Lower lobe of right lung (tissue), 2 donors: ENCODE measurements around the gene SLC30A4. TPM values are rescaled to one million over a fixed set of nuclear protein-coding genes. Genes with fewer than 3 reads are reported as not detected.

ENCODE experiments used
- ATAC-seq, 2 donors: fragments of 200-7000 bp; cut with Tn5 transposase; one replicate each; pipeline ENCODE4 v1.9.1; 2020 to 2022; ENCODE audit warnings: mild to moderate bottlenecking in 2 of 2, moderate library complexity in 2 of 2
- DNase-seq: peaks from one replicate; pipeline ENCODE4 v3.0.0-alpha.2; 2020
- H3K27ac ChIP-seq: fragments of 200-600 bp; one replicate; pipeline ENCODE4 v1.8.0; 2022
- H3K27me3 ChIP-seq: fragments of 200-600 bp; one replicate; pipeline ENCODE4 v1.8.0; 2022; ENCODE audit warnings: low read depth
- H3K36me3 ChIP-seq: fragments of 200-600 bp; one replicate; pipeline ENCODE4 v1.8.0; 2022; ENCODE audit warnings: mild to moderate bottlenecking
- H3K4me1 ChIP-seq: fragments of 200-600 bp; one replicate; pipeline ENCODE4 v1.8.0; 2022
- H3K4me3 ChIP-seq: fragments of 200-600 bp; one replicate; pipeline ENCODE4 v1.8.0; 2022; ENCODE audit warnings: mild to moderate bottlenecking
- H3K9me3 ChIP-seq: fragments of 200-600 bp; one replicate; pipeline ENCODE4 v1.8.0; 2022
- CTCF ChIP-seq: fragments of 200-600 bp; IDR thresholded peaks from one replicate; pipeline ENCODE4 v1.8.0; 2022; ENCODE audit warnings: antibody characterized with exemption, mild to moderate bottlenecking
- intact Hi-C: fragments of 100-400 bp; cut with DNase I; formaldehyde crosslinking; loops from one replicate; pipeline ENCODE4 v1.11.0; 2022
- total RNA-seq: library from RNA; stranded (reverse); fragmentation: NEBNext Ultra II Directional; extraction: Animal tissue kit (Norgen Biotek cat#: 25700); gene quantifications from one replicate; pipeline ENCODE4 v1.2.1, GENCODE V29; 2021
- donor health status: DM: no; HTN: yes; CAD: no; lungs with severe emphysema.

Gene SLC30A4
- total RNA-seq, 1 donor from 2014 or later = 4.8 TPM

- Histone ChIP-seq H3K4me1 (no peaks in the 10 kb centered on the region), H3K9me3 (no peaks in the 10 kb centered on the region), H3K27me3 (no peaks in the 10 kb centered on the region), H3K4me3 (no peak overlapping the region), H3K36me3 (peaks cover 22% of the 10 kb centered on the region), H3K27ac (no peak overlapping the region)
- intact Hi-C loops = no loop called here
- no peak for TF ChIP-seq CTCF
- no peak for DNase-seq
- ATAC-seq = no peak
Measured at GRCh38 chr15:45489690-45490238, 32.8 kb downstream of the SLC30A4 start.

- DNase-seq = no peak
- no peak for ATAC-seq
- intact Hi-C loops = no loop called here
- TF ChIP-seq CTCF = no peak
- Histone ChIP-seq H3K4me3 (no peak overlapping the region), H3K4me1 (no peaks in the 10 kb centered on the region), H3K27ac (no peak overlapping the region), H3K27me3 (no peaks in the 10 kb centered on the region), H3K36me3 (peaks cover 26% of the 10 kb centered on the region), H3K9me3 (no peaks in the 10 kb centered on the region)
Measured at GRCh38 chr15:45486317-45486716, 36.2 kb downstream of the SLC30A4 start.

- Histone ChIP-seq H3K27ac (no peak overlapping the region), H3K36me3 (peaks cover 19% of the 10 kb centered on the region), H3K4me3 (no peak overlapping the region), H3K4me1 (no peaks in the 10 kb centered on the region), H3K9me3 (no peaks in the 10 kb centered on the region), H3K27me3 (no peaks in the 10 kb centered on the region)
- TF ChIP-seq CTCF = no peak
- ATAC-seq (no peak), DNase-seq (no peak)
- intact Hi-C loops = no loop called here
Measured at GRCh38 chr15:45481135-45481534, 41.4 kb downstream of the SLC30A4 start.

- no peaks in the 10 kb centered on the region for H3K4me1 ChIP-seq
- H3K27me3 ChIP-seq = no peaks in the 10 kb centered on the region
- DNase-seq (no peak), ATAC-seq (no peak)
- TF ChIP-seq CTCF = no peak
- no peaks in the 10 kb centered on the region for H3K9me3 ChIP-seq
- H3K27ac ChIP-seq = no peak overlapping the region
- intact Hi-C loops = no loop called here
- H3K4me3 ChIP-seq = no peak overlapping the region
- H3K36me3 ChIP-seq = peaks cover 9% of the 10 kb centered on the region
Measured at GRCh38 chr15:45476410-45476809, 46.1 kb downstream of the SLC30A4 start.

GRCh38 chr15:45474799-45475198, 47.8 kb downstream of the SLC30A4 start:
- H3K9me3 ChIP-seq = no peaks in the 10 kb centered on the region
- H3K27ac ChIP-seq = no peak overlapping the region
- H3K4me3 ChIP-seq = no peak overlapping the region
- TF ChIP-seq CTCF = no peak
- H3K36me3 ChIP-seq = no peaks in the 10 kb centered on the region
- no peaks in the 10 kb centered on the region for H3K4me1 ChIP-seq
- ATAC-seq = no peak
- no peaks in the 10 kb centered on the region for H3K27me3 ChIP-seq
- intact Hi-C loops = no loop called here
- no peak for DNase-seq

GRCh38 chr15:45473068-45473467, 49.5 kb downstream of the SLC30A4 start:
- no peak for ATAC-seq
- DNase-seq = no peak
- intact Hi-C loops = no loop called here
- TF ChIP-seq CTCF = no peak
- Histone ChIP-seq H3K4me3 (no peak overlapping the region), H3K27me3 (no peaks in the 10 kb centered on the region), H3K9me3 (no peaks in the 10 kb centered on the region), H3K4me1 (no peaks in the 10 kb centered on the region), H3K36me3 (no peaks in the 10 kb centered on the region), H3K27ac (no peak overlapping the region)
